Measurements from ENCODE around the gene PLPP3. TPM values are rescaled to one million over a fixed set of nuclear protein-coding genes. Genes with fewer than 3 reads are reported as not detected.

The PLPP3 gene
- total and polyA plus RNA-seq, 9 of the 15 experiments (the other 6 are each of a cell fraction or from before 2014, with no cell fraction given) = 0.07 to 0.54 (median 0.20) TPM

DNA sequence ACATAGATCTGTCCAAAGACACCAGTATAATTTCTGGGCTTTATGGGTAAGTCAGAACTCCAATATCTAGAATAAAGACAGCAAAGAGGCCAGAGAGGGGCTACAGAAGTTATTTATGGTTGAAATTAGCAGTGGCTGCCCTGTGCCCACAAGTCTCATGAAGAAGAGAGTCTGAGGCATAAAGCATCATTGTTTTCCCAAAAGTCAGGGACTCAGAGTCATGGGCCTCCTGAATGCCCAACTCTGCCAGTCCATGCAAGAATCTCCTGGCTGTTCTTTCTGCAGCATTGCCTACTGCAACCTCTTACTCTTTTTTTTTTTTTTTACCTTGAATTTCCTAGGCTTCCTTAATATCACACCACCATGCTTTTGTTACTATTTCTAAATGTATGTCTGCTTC, 49.6 kb downstream of the PLPP3 start:
- Histone ChIP-seq H3K27me3 (ENCODE audit: control insufficient read depth in 2 of 2, insufficient read depth in 2 of 2, low read length in 2 of 2) (peaks cover 0 to 10% of the 10 kb centered on the region in 2 experiments; a peak in 2 of 5 replicates), H3K36me3 (ENCODE audit: control insufficient read depth, insufficient read depth, low read length) (no peaks in the 10 kb centered on the region), H3K4me3 (no peak overlapping the region), H3K4me1 (replicated peaks in 1 of 2; ENCODE audit: control insufficient read depth in 2 of 2, insufficient read depth in 2 of 2, low read length in 2 of 2) (peaks cover 0 to 11% of the 10 kb centered on the region in 2 experiments; a peak in 1 of 5 replicates), H3K79me2 (ENCODE audit: control insufficient read depth, insufficient read depth, low read length) (no peaks in the 10 kb centered on the region), H3K4me2 (ENCODE audit: insufficient read depth, low read length) (no peak overlapping the region), H4K20me1 (replicated peaks; ENCODE audit: control insufficient read depth, insufficient read depth, low read length) (no peaks in the 10 kb centered on the region), H3K9ac (ENCODE audit: insufficient read depth in 1 of 2, low read depth in 2 of 2, low read length in 2 of 2) (no peak overlapping the region), H3K27ac (ENCODE audit: extremely low read depth, low read depth, low read length) (no peak overlapping the region), H2AFZ (ENCODE audit: low read depth, low read length) (no peak overlapping the region), H3K9me3 (replicated peaks; ENCODE audit: control insufficient read depth, insufficient read depth, low read depth, low read length) (no peaks in the 10 kb centered on the region), H3K9me1 (ENCODE audit: control insufficient read depth, insufficient read depth, low read length) (no peaks in the 10 kb centered on the region)
- TF ChIP-seq ESRRB (CRISPR knock-in tag; IDR thresholded peaks at IDR 0.05; ENCODE audit: borderline replicate concordance) (no peak), YY1 (IDR thresholded peaks at IDR 0.05; ENCODE audit: borderline replicate concordance in 1 of 3, control insufficient read depth in 1 of 3, extremely low read depth in 1 of 3, insufficient read depth in 3 of 3, insufficient read length in 1 of 3, insufficient replicate concordance in 2 of 3, low read depth in 1 of 3, low read length in 2 of 3) (no peak), PHTF2 (CRISPR knock-in tag; IDR thresholded peaks at IDR 0.05) (no peak), SMARCB1 (IDR thresholded peaks at IDR 0.05; ENCODE audit: insufficient read length, low read depth) (no peak), ZNF436 (CRISPR knock-in tag; IDR thresholded peaks at IDR 0.05) (no peak), MYNN (IDR thresholded peaks at IDR 0.05) (no peak), MYNN (CRISPR knock-in tag; IDR thresholded peaks at IDR 0.05) (no peak), GTF2E2 (tag; IDR thresholded peaks at IDR 0.05) (no peak), ZNF274 (IDR thresholded peaks at IDR 0.05; ENCODE audit: borderline replicate concordance, low read depth, low read length) (no peak), FOXK1 (CRISPR knock-in tag; IDR thresholded peaks at IDR 0.05; ENCODE audit: borderline replicate concordance) (no peak), EHMT2 (IDR thresholded peaks at IDR 0.05) (no peak), ZNF3 (CRISPR knock-in tag; IDR thresholded peaks at IDR 0.05) (no peak), PML (IDR thresholded peaks at IDR 0.05; ENCODE audit: low read length) (no peak), POLR3A (IDR thresholded peaks at IDR 0.05; ENCODE audit: borderline replicate concordance, extremely low read depth, insufficient read depth, insufficient read length) (no peak)
- TF ChIP-seq, protein P1, sequence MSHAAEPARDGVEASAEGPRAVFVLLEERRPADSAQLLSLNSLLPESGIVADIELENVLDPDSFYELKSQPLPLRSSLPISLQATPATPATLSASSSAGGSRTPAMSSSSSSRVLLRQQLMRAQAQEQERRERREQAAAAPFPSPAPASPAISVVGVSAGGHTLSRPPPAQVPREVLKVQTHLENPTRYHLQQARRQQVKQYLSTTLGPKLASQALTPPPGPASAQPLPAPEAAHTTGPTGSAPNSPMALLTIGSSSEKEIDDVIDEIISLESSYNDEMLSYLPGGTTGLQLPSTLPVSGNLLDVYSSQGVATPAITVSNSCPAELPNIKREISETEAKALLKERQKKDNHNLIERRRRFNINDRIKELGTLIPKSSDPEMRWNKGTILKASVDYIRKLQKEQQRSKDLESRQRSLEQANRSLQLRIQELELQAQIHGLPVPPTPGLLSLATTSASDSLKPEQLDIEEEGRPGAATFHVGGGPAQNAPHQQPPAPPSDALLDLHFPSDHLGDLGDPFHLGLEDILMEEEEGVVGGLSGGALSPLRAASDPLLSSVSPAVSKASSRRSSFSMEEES (CRISPR knock-in tag; IDR thresholded peaks at IDR 0.05) = no peak
- TF ChIP-seq, protein P2, sequence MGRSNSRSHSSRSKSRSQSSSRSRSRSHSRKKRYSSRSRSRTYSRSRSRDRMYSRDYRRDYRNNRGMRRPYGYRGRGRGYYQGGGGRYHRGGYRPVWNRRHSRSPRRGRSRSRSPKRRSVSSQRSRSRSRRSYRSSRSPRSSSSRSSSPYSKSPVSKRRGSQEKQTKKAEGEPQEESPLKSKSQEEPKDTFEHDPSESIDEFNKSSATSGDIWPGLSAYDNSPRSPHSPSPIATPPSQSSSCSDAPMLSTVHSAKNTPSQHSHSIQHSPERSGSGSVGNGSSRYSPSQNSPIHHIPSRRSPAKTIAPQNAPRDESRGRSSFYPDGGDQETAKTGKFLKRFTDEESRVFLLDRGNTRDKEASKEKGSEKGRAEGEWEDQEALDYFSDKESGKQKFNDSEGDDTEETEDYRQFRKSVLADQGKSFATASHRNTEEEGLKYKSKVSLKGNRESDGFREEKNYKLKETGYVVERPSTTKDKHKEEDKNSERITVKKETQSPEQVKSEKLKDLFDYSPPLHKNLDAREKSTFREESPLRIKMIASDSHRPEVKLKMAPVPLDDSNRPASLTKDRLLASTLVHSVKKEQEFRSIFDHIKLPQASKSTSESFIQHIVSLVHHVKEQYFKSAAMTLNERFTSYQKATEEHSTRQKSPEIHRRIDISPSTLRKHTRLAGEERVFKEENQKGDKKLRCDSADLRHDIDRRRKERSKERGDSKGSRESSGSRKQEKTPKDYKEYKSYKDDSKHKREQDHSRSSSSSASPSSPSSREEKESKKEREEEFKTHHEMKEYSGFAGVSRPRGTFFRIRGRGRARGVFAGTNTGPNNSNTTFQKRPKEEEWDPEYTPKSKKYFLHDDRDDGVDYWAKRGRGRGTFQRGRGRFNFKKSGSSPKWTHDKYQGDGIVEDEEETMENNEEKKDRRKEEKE (IDR thresholded peaks at IDR 0.05; ENCODE audit: borderline replicate concordance in 1 of 2, control insufficient read depth in 1 of 2, low read depth in 2 of 2, low read length in 1 of 2) = no peak
- TF ChIP-seq, protein P3, sequence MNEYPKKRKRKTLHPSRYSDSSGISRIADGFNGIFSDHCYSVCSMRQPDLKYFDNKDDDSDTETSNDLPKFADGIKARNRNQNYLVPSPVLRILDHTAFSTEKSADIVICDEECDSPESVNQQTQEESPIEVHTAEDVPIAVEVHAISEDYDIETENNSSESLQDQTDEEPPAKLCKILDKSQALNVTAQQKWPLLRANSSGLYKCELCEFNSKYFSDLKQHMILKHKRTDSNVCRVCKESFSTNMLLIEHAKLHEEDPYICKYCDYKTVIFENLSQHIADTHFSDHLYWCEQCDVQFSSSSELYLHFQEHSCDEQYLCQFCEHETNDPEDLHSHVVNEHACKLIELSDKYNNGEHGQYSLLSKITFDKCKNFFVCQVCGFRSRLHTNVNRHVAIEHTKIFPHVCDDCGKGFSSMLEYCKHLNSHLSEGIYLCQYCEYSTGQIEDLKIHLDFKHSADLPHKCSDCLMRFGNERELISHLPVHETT (CRISPR knock-in tag; conservative IDR thresholded peaks at IDR 0.05 in 1 of 2, IDR thresholded peaks at IDR 0.05 in 1 of 2) = no peak
- CTCF ChIA-PET (ENCODE audit: low intra/inter-chr PET ratio) = no interaction called here
- FAIRE-seq (no peak), ATAC-seq (no peak), DNase-seq (ENCODE audit: extremely low read depth in 1 of 4, low spot score in 3 of 4) (no peak)
- intact Hi-C loops (cut with micrococcal nuclease) = no loop called here
- in situ Hi-C loops (cut with MboI) = no loop called here
- BruUV-seq (replicated peaks) = no TSS peak
- POLR2A ChIA-PET = interaction anchor here (0.6 kb wide), 1 partner anchor 15 kb away, joined by 3 read pairs; no protein-coding TSS in a partner anchor
